ENCODE data around the gene ANKS1B. TPM values are rescaled to one million over a fixed set of nuclear protein-coding genes. Genes with fewer than 3 reads are reported as not detected.

Gene ANKS1B
- total RNA-seq, 1 experiment from 2014 or later = 0.54 TPM

DNA sequence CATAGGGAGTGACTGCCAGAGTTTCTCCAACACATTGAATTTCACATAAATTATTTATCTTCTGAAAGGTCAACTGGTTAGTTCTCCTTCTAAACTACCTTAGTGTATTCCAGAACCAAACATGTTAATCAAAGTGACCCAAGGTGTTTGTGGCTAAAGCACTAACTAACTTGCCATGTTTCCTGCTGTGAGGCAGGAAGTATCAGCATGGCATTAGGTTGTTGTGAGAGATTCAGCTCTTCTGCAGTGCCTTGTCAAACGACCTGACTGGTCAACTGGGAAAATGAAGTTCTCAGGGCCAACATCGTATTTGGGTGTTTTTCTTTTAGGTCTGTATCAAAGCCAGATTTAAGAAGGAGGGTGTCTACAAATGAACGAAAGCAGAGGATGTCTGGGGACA is 891.6 kb downstream of the ANKS1B start:
- Histone ChIP-seq H3K9me2 (ENCODE audit: insufficient read depth) (no peaks in the 10 kb centered on the region), H3K79me2 (ENCODE audit: insufficient read depth, low read length) (no peaks in the 10 kb centered on the region), H3K4me2 (ENCODE audit: low read length) (no peak overlapping the region), H3K36me3 (ENCODE audit: control insufficient read depth in 1 of 2, insufficient read depth in 2 of 2, low read length in 2 of 2) (no peaks in the 10 kb centered on the region), H3K4me1 (ENCODE audit: control insufficient read depth in 1 of 2, insufficient read depth in 2 of 2, low read length in 2 of 2) (no peaks in the 10 kb centered on the region), H3K4me3 (replicated peaks in 1 of 2; ENCODE audit: low read depth in 1 of 2, low read length in 2 of 2) (no peak overlapping the region), H3K27ac (ENCODE audit: low read depth, low read length) (no peak overlapping the region), H3K9ac (ENCODE audit: low read length) (no peak overlapping the region), H2AFZ (ENCODE audit: low read depth, low read length, poor library complexity, severe bottlenecking) (no peak overlapping the region), H3K9me3 (ENCODE audit: control insufficient read depth in 1 of 2, insufficient read depth in 1 of 2, low read depth in 1 of 2, low read length in 2 of 2) (no peaks in the 10 kb centered on the region), H4K20me1 (ENCODE audit: insufficient read depth) (no peaks in the 10 kb centered on the region), H3K27me3 (ENCODE audit: insufficient read depth, low read length) (peaks cover 18% of the 10 kb centered on the region; the same call in 1 of the 2 replicates)
- ChIA-PET POLR2A (no interaction called here), RAD21 (ENCODE audit: low non-redundant PET in 1 of 2, low total read pairs in 2 of 2, uncharacterized antibody in 2 of 2, unreplicated experiment in 2 of 2) (no interaction called here), CTCF (no interaction called here)
- intact Hi-C loops (cut with micrococcal nuclease) = no loop called here
- BruUV-seq (replicated peaks) = no TSS peak
- TF ChIP-seq SIN3A (IDR thresholded peaks at IDR 0.05; ENCODE audit: low read depth) (no peak), CEBPB (IDR thresholded peaks at IDR 0.05; ENCODE audit: low read depth) (no peak), ELF1 (IDR thresholded peaks at IDR 0.05; ENCODE audit: borderline replicate concordance, low read depth) (no peak), ZNF274 (IDR thresholded peaks at IDR 0.05; ENCODE audit: low read depth, low read length) (no peak)
- DNase-seq (ENCODE audit: low read depth, low spot score) (no peak), ATAC-seq (no peak)

- ATAC-seq = no peak
- intact Hi-C loops (cut with micrococcal nuclease) = no loop called here
- POLR2A ChIA-PET = no interaction called here
- no peaks in the 10 kb centered on the region for H3K9me2 ChIP-seq (ENCODE audit: insufficient read depth)
- H3K4me2 ChIP-seq (ENCODE audit: low read length) = no peak overlapping the region
- H3K27me3 ChIP-seq (ENCODE audit: insufficient read depth, low read length) = peaks cover 23% of the 10 kb centered on the region; the same call in 1 of the 2 replicates
- H3K4me3 ChIP-seq (replicated peaks in 1 of 2; ENCODE audit: low read depth in 1 of 2, low read length in 2 of 2) = no peak overlapping the region
- no peak overlapping the region for H3K9ac ChIP-seq (ENCODE audit: low read length)
- H3K4me1 ChIP-seq (ENCODE audit: control insufficient read depth in 1 of 2, insufficient read depth in 2 of 2, low read length in 2 of 2) = no peaks in the 10 kb centered on the region
- H3K27ac ChIP-seq (ENCODE audit: low read depth, low read length) = no peak overlapping the region
- H3K36me3 ChIP-seq (ENCODE audit: control insufficient read depth in 1 of 2, insufficient read depth in 2 of 2, low read length in 2 of 2) = no peaks in the 10 kb centered on the region
- no peak overlapping the region for H2AFZ ChIP-seq (ENCODE audit: low read depth, low read length, poor library complexity, severe bottlenecking)
- no peak for DNase-seq (ENCODE audit: low read depth, low spot score)
- RAD21 ChIA-PET (ENCODE audit: low non-redundant PET in 1 of 2, low total read pairs in 2 of 2, uncharacterized antibody in 2 of 2, unreplicated experiment in 2 of 2) = no interaction called here
- no peaks in the 10 kb centered on the region for H4K20me1 ChIP-seq (ENCODE audit: insufficient read depth)
- H3K79me2 ChIP-seq (ENCODE audit: insufficient read depth, low read length) = no peaks in the 10 kb centered on the region
- BruUV-seq (replicated peaks) = no TSS peak
- CTCF ChIA-PET = no interaction called here
- H3K9me3 ChIP-seq (ENCODE audit: control insufficient read depth in 1 of 2, insufficient read depth in 1 of 2, low read depth in 1 of 2, low read length in 2 of 2) = no peaks in the 10 kb centered on the region
- TF ChIP-seq CBX3 (IDR thresholded peaks at IDR 0.05; ENCODE audit: low read depth) (no peak), CTCF (IDR thresholded peaks at IDR 0.05 in 2 of 3, conservative IDR thresholded peaks at IDR 0.05 in 1 of 3; ENCODE audit: borderline replicate concordance in 1 of 3, insufficient read depth in 1 of 3, low read depth in 2 of 3, low read length in 2 of 3) (no peak), ELF1 (IDR thresholded peaks at IDR 0.05; ENCODE audit: borderline replicate concordance, low read depth) (no peak), ZFX (IDR thresholded peaks at IDR 0.05) (no peak), SRF (IDR thresholded peaks at IDR 0.05; ENCODE audit: low read depth) (no peak), CEBPB (IDR thresholded peaks at IDR 0.05; ENCODE audit: low read depth) (no peak), ZBTB33 (IDR thresholded peaks at IDR 0.05; ENCODE audit: extremely low read depth, insufficient replicate concordance, low read length) (no peak)
- TF ChIP-seq, protein P1, sequence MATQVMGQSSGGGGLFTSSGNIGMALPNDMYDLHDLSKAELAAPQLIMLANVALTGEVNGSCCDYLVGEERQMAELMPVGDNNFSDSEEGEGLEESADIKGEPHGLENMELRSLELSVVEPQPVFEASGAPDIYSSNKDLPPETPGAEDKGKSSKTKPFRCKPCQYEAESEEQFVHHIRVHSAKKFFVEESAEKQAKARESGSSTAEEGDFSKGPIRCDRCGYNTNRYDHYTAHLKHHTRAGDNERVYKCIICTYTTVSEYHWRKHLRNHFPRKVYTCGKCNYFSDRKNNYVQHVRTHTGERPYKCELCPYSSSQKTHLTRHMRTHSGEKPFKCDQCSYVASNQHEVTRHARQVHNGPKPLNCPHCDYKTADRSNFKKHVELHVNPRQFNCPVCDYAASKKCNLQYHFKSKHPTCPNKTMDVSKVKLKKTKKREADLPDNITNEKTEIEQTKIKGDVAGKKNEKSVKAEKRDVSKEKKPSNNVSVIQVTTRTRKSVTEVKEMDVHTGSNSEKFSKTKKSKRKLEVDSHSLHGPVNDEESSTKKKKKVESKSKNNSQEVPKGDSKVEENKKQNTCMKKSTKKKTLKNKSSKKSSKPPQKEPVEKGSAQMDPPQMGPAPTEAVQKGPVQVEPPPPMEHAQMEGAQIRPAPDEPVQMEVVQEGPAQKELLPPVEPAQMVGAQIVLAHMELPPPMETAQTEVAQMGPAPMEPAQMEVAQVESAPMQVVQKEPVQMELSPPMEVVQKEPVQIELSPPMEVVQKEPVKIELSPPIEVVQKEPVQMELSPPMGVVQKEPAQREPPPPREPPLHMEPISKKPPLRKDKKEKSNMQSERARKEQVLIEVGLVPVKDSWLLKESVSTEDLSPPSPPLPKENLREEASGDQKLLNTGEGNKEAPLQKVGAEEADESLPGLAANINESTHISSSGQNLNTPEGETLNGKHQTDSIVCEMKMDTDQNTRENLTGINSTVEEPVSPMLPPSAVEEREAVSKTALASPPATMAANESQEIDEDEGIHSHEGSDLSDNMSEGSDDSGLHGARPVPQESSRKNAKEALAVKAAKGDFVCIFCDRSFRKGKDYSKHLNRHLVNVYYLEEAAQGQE (IDR thresholded peaks at IDR 0.05; ENCODE audit: low read depth) = no peak
- TF ChIP-seq, protein P2, sequence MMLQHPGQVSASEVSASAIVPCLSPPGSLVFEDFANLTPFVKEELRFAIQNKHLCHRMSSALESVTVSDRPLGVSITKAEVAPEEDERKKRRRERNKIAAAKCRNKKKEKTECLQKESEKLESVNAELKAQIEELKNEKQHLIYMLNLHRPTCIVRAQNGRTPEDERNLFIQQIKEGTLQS (IDR thresholded peaks at IDR 0.05) = no peak
These were observed 892.5 kb downstream of the ANKS1B start for GRCh38 chr12:99092100-99092851.

All from HCT116 (cell line).